GM19023 (cell line): ENCODE measurements around the gene PLCZ1.
"Not testable (repeated sequence)": the region's sequence is repeated elsewhere in the genome, so short reads cannot be mapped to it uniquely, and the experiment has no call there.

ENCODE experiments used
- ATAC-seq: cut with Tn5 transposase; IDR thresholded peaks from one replicate; pipeline ENCODE4 v1.9.1; 2021; ENCODE audit warnings: mild to moderate bottlenecking, moderate library complexity; ENCODE audit not compliant: unreplicated experiment

PLCZ1 gene

DNA sequence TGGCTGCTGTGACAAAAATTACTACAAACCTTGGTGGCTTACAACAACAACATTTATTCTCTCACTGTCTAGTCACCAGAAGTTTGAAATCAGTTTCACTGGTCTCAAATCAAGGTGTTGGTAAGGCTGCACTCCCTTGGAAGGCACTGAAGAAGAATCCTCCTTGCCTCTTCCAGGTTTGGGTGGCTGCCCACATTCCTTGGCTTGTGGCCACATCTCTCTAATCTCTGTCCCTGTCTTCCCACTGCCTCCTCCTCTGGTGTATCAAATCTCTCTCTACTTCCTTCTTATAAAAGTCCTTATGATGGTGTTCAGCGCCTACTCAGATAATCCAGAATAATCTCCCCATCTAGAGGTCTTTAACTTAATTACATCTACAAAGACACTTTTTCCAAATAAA lies 31.0 kb downstream of the PLCZ1 start:
- ATAC-seq: no peak

DNA sequence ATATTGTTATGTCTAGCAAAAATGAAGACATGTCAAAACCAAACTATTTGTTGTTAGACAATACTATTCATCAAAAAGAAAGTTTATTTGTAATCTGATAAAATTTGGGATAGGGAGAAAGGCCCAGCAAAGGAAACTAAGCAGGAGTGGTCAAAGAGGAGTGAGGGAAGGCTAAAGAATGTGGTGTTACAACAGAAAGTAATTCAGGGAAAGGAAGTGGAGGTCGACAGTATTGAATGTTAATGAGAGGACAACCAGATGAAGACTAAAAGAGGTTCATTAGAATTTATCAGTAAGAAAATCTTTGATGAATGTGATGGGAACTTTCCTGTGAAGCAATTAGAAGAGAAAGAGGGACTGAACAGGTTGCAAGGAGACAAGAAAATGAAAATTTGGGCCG lies 33.9 kb downstream of the PLCZ1 start:
- no peak for ATAC-seq

DNA sequence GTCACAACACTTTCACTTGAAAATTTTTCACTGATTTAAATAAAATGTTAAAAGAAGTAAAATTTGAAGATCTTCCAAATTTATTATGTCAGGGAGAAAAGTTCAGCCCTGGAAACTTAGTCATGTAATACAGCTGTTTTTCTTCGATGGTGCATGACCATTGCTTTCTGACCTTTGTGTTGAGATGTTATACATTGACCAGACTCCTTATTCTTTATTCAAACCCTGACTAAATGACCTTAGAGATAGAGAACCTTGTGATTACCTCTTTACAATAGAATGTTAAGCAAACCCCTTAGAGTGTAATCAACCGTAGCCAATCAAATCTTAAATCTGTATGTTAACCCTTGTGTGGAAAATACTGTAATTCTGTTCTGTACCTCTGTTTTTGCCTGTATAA lies 34.5 kb downstream of the PLCZ1 start:
- no peak for ATAC-seq

DNA sequence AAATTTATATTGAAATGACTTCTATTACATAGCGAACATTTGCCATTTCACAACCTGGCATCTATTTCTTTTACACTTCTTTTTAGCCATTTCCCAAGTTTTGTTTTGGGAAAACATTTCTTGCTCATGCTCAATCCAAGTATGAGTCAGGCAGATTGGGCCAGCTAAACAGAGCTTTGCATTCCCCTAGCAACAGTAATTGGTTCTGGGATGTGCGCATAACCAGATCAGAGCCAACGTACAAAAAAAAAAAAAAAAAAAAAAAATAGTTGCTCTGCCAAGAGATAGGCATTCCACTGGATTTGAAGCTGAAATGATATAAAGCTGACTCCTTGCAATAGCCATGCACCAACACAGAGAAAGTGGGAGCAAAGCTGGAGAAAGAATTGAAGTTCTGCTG lies 37.5 kb downstream of the PLCZ1 start:
- no peak for ATAC-seq

- ATAC-seq: no peak
These were observed 40.7 kb downstream of the PLCZ1 start for GRCh38 chr12:18696971-18697602.

DNA sequence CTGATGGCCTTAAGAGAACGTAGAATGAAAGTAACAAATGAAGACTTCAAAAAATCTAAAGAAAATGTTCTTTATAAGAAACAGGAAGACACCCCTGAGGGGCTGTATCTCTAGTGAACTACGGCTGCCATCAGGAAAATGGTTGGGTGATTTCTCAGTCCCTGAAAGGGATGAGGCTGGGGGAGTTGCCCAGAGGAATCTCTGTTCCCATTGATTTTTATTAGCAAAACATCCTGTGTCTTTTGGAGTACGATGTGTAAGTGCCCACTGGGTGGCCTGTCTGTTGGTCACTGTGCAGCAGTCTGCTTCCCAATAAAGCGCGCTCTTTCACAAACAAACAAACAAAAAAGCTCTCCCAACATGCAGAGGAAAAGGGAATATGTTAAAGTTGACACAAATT lies 43.8 kb downstream of the PLCZ1 start:
- ATAC-seq: not testable (repeated sequence)

GRCh38 chr12:18690653-18691052 lies 47.2 kb downstream of the PLCZ1 start:
- no peak for ATAC-seq

DNA sequence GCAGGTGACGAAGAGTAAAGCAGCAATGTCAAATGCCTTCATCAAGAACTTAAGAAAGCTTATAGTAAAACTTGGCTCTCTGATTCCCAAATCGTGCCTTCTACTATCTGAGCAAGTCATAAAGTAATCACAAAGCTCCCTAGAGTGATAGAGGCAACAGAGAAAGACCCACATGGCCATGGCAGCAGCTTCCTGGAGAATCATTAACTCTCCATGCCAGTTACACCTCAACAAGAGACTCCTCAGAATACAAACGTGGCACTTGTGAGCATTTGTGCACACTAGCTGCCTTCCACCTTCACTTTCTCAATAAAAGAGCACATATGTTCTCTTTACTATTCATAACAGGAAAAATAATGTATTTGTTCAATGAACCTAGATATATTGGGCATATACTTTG lies 48.0 kb downstream of the PLCZ1 start:
- ATAC-seq: no peak

- no peak for ATAC-seq
These were observed 53.4 kb downstream of the PLCZ1 start for GRCh38 chr12:18684430-18684829.

DNA sequence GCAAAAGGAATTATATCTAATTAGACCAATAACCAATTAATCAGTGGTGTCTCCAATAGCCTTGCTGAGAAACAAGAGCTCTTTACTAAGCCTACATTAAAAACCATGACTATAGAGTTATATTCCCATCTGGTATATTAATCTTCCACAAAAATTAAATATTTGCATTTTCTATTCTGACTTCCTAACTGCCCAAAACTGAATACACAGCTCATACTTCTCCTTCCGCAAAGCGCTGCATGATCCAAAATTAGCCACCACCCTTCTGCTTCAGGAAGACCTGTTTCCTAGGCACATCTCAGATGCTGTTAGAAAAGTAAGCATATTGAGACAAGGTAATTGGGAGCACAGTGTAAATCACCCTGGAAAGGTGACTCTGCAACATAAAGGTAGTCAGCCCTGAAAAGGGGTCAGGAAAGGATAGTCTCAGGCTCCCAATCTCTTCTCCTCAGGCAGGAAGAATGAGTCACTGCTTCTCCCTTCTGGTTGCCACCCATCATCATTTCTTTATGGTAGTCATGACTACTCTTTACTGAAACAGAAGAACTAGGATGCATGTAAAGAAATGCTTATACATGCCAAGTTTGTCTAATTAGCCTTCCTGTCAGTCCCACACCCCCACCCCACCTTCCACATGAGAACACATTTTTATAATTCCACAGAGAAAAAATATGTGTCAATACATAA lies 54.3 kb downstream of the PLCZ1 start:
- no peak for ATAC-seq

DNA sequence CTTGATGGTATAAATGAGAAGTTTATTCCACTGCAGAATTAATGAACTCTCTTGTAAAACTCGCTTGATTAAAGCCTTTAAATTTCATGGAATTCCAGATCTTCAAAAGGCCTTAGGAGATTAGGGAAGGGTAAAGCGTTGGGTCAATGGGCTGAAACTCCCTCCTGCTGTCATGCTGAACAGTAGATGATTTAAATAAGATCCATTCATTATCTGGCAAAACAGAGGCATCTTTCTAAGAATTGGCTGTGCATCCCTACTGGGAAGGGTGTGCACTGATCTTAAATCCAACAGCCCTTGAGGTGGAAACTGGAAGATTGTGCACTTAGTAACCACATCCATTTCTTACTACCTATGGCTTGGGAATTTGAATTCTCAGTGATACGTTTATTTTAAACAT lies 56.0 kb downstream of the PLCZ1 start:
- ATAC-seq: no peak

DNA sequence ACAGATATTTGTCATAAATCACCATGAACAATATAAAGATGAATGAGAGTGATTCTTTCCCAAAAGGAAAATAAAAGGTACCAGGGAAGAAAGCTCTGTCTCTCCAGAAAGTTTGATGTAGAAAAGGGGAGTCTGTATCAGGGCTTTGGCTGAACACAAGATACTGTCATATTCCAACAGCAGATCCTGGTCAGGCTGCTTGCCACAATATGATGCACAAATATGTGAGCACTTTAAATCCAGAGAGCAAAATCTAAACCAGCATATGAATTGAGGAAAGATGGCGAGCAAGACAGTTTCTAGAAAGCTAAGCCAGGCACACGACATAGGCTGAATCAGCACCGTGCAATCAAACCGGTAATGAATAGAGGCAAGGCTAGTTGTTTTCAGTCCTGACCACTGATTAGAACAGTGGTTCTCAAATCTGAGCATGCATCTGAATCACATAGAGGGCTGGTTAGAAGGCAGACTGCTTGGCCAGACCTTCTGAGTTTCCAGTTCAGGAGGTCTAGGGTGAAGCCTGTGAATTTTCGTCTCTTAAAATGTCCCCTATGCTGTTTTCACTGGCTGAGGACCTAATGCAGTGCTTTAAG lies 60.7 kb downstream of the PLCZ1 start:
- ATAC-seq: no peak

DNA sequence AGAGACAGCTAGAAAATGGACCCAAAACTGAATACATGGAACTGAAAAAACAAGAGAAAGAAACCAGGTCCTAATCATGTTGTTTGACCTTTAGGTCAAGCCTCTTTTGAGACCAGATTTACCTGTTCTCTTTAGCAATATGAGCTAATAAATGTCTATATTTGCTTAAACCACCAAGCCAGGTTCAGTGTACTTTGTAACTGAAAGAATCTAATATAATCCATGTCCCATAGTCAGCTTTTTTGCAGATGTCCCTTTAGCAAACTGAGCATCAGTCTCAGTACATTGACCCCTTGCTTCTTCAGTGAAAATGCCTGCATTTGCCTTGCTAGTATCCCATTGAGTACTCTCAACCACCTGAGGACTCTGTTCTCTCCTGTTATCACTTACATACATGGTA lies 61.7 kb downstream of the PLCZ1 start:
- ATAC-seq: no peak

- ATAC-seq: no peak
These were observed 79.0 kb downstream of the PLCZ1 start for GRCh38 chr12:18658829-18659228.

- ATAC-seq: no peak
These were observed 79.6 kb downstream of the PLCZ1 start for GRCh38 chr12:18658179-18658578.

DNA sequence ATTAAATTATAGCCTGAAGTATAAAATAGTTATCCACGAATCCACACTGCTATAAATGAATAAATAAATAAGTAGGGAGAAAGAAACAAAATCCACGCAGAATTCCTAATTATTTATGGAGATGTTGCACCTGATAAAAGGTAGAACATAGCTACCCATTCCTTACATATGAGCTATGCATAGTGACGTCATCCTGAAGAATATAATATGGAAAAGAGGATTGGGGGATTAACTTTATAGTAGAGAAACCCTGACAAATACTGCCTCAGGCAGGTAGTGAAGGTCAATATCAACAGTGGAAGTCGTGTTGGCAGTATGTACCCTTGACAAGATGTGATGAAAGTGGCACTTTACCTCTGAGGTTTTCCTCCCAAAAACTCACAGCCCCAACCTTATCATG lies 82.5 kb downstream of the PLCZ1 start:
- no peak for ATAC-seq

GRCh38 chr12:18653465-18653864 lies 84.3 kb downstream of the PLCZ1 start:
- no peak for ATAC-seq

DNA sequence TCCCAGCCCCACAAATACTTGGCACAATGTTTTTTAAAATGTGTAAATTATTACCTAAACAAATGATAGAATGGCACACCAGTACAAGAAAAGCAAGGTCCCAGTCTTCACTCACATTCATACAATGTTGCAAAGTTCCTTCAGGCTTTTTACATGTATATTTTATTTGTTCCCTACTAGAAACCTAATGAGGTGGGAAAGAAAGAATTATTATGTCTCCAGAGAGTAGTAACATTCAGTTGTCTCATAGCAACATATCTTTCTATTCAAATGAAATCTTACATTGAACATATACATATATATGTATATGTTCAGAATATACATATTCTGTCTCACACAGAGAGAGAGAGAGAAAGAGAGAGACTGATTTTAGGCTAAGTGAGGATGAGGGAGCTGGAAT lies 85.2 kb downstream of the PLCZ1 start:
- no peak for ATAC-seq

GRCh38 chr12:18651525-18651924 lies 86.3 kb downstream of the PLCZ1 start:
- no peak for ATAC-seq

DNA sequence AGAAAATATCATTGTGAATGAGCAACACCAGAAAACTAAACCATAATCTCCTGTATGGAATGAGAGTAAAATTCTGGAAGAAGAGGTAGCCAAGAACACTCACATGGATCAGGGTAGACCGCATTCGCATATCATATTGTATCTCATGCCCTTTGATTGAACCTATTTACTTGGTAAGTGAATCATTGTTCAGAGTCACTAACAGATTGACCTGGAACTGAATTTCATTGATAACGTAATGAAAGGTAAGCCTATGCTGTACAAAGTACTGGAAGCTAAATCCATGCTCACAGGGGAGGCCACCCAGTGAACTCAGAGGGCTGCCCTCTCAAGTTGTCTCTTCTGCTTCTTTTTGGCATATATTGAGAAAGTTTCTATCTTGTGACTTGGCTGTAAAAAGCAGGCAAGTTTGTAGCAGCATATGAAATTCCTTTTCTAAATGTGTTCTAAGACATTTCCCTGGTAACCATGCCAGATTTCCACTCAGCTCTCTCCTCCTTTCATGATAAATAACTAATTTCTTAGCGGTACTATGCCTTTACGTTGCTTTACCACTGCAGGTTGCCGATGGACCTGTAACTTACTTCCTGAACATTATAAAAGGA lies 91.4 kb downstream of the PLCZ1 start:
- no peak for ATAC-seq

- ATAC-seq: no peak
These were observed 93.2 kb downstream of the PLCZ1 start for GRCh38 chr12:18644564-18644963.

GRCh38 chr12:18643681-18644080 lies 94.1 kb downstream of the PLCZ1 start:
- ATAC-seq: no peak
